ENCODE measurements around the gene FSTL5.

The FSTL5 gene

DNA sequence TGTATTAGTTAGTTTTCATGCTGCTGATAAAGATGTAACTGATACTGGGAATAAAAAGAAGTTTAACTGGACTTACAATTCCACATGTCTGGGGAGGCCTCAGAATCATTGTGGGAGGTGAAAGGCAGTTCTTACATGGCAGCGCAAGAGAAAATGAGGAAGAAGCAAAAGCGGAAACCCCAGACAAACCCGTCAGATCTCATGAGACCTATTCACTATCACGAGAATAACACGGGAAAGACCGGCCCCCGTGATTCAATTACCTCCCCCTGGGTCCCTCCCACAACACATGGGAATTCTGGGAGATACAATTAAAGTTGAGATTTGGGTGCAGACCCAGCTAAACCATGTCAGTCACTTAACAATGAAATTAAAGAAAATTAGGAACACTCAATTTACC lies 499.1 kb downstream of the FSTL5 start:
- DNase-seq, result no peak

DNA sequence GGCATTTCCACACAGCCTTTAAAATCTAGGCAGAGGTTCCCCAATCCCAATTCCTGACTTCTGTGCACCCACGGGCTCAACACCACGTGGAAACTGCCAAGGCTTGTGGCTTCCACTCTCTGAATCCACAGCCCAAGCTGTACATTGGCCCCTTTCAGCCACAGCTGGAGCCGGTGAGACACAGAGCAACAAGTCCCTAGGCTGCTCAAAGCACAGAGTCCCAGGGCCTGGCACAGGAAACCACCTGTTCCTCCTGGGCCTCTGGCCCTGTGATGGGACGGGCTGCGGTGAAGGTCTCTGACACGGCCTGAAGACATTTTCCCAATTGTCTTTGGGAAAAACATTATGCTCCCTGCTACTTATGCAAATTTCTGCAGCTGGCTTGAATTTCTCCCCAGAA lies 500.0 kb downstream of the FSTL5 start:
- no peak for DNase-seq

DNA sequence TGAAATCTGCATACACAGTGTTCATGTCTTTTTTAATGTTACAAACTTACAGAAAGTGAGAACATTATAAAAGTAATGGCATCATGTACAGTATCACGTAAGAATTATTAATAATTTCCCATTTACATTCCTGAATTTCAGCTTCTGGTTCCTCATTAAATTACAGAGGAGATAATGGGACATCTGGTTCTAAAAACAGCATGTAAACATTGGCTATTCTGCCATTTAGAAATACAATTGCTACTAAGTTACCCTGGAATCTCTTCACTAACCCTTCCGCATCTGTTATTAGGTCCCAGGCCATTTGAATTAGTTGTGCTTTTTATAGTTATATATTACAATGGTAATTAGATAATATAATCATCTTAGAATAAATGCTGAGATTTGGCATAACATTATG lies 505.1 kb downstream of the FSTL5 start:
- DNase-seq, result no peak

DNA sequence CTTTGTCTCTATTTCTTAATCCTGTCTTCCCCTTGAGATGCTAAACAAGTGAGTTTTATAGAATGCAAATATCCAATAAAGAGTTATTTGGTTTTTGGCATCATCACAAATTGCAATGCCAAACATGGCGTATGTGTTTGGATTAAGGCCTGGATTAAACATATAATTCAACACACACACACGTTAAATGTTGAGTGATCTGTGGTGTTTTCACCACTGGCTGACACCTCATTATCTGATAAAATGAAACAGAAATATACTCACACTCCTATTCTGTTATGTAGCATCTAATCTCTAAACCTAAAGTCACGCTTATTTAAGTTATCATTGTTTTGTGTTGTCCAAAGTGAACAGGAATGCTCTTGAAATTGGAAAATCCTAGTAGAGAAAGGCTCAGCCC lies 506.2 kb downstream of the FSTL5 start:
- no peak for DNase-seq

DNA sequence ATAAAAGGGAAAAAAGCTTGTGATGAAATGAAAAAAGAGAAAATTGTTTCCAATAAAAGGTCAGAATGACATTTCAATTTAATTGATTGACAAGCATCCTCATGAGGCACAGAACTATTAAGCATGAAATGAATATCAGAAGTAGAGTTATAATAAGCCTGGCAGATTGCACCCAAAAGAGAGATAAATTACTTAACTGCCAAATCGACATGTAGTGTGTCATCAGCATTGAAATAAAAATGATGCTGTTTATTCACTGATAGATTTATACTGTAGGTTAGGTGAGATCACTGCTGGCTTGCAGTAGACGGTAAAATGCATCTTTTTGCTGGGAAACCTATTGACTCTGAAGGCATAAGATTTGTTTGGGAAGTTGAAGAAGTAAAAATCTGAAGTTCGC lies 507.2 kb downstream of the FSTL5 start:
- DNase-seq, result no peak

DNA sequence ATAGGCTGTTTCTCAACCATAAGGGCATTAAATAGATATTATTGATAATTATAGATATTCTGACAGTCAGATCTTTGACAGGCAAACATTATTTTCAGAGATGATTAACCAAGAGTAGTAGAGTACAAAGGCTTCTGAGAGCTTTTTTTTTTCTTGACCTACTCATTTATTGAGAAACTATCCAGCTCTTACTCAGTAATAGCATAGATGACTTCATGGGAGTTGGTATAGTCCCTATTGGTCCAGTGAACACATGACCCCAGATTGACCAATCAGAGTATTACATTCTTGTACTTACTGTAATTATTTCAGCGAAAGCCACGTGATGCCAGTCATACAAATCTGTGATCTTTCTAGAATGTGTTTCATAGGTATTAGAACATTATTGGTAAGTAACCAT lies 508.7 kb downstream of the FSTL5 start:
- DNase-seq, result no peak

DNA sequence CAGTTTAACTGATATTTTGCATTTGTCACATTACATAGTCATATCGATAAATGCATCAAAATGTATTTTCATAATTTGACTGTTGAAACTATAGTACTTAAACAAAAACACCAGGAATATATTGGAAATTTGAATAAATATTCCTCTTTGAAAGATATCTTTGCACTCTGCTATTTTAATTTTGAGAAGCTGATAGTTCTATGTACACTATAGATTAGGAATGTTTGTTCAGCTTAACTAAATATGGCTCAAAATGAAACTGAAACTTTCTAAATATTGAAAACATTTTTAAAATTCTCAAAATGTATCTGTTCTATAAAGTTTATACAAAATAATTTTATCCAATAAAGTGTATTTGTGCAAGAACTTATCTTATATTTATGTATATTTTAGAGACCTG lies 510.1 kb downstream of the FSTL5 start:
- no peak for DNase-seq

DNA sequence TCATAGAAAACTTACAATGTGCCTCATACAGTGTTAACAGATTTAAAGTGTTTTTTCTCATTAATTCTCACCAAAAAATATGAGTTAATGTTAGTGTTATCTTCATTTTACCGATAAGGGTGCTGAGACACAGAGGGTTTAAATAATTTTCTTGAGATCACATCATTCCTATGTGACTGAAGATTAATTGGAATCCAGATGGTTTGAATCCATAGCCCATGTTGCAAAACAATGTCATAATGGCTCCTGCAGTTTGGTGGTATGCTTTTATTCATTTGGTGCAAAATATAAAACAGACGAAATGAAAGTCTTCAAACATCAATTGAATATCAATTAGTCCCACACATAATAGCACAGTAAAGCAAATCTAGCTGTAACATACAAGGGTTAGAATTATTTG lies 512.2 kb downstream of the FSTL5 start:
- DNase-seq, result no peak

DNA sequence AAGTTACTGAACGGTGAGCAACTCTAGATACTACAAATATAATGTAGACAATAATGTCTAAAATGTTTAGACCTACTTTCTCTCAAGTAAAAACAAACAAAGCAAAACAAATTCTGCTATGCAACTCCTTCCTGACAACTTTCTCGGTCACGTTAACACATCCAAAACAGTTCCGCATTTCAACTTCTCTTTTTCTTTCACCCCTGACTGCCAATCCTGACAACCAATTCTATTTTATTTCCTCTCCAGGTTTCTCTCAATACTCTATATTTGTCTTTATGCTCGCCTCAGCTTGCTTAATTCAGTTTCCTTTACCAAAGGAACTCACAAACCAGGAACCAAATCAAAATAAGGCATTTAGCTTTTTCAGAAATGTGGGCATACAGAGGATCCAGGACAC lies 513.0 kb downstream of the FSTL5 start:
- DNase-seq, result no peak

DNA sequence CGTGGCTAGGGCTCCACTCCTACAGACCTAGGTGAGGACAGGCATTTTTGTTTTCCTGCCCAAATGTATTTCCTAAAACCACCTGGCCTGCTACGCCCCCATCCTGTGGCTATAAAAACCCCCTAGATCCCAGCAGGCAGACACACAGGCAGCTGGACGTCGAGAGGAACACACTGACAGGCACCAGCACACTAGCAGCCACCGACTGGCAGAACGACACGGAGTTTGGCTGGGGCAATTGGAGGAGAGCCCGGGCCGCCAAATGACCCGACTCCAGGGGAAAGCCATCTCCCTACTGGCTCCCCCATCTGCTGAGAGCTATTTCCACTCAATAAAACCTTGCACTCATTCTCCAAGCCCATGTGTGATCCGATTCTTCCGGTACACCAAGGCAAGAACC lies 516.0 kb downstream of the FSTL5 start:
- DNase-seq, result no peak

DNA sequence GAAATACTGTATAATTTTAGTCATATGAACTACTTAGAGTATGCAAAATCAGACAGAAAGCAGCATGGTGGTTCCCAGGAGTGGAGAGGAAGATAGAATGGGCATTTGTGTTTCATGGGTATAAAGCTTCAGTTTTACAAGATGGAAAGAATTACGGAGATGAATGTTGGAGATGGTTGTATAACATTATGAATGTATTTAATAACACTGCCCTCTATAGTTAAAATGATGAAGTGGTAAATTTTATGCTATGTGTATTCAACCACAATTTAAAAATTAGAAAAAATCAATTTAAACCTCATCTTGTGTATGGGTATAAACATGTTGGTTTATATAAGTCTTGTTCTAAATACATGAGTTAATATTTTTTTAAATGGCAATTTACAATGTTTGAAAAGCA lies 521.1 kb downstream of the FSTL5 start:
- no peak for DNase-seq

DNA sequence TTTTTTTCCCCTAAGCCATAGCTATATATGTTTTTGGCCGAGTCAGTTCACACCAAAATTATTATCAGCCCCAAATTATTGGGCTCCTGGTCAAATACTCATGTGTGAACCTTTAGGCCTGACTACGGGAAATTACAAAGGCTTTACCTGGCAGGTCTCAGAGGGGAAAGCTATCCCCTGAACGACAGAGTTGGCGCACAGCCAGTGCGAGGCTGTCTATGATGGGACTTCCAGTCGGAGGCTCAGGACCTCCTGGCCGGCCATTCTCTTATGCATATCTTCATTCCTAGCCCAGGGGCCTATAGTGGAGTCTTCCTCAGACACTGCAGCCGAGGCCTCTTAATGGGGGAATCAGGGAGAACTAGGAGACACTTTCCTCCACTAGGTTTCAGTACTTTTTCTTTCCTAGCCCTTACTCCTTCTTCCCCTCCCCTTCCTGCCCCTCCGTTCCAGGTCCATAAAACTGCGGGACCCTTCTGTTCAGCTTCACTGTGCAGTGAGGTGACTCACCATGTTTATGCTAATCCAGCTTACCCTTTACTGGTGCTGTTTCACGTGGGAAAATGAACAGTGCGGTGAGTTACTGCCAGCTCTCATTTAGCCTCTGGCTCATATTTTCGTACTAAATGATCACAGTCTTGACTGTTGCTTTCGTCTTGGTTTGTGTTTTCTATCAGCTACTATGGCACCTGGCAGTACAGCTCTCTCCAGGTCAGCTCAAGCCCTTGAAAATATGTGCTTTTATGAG lies 533.9 kb downstream of the FSTL5 start:
- no peak for DNase-seq

DNA sequence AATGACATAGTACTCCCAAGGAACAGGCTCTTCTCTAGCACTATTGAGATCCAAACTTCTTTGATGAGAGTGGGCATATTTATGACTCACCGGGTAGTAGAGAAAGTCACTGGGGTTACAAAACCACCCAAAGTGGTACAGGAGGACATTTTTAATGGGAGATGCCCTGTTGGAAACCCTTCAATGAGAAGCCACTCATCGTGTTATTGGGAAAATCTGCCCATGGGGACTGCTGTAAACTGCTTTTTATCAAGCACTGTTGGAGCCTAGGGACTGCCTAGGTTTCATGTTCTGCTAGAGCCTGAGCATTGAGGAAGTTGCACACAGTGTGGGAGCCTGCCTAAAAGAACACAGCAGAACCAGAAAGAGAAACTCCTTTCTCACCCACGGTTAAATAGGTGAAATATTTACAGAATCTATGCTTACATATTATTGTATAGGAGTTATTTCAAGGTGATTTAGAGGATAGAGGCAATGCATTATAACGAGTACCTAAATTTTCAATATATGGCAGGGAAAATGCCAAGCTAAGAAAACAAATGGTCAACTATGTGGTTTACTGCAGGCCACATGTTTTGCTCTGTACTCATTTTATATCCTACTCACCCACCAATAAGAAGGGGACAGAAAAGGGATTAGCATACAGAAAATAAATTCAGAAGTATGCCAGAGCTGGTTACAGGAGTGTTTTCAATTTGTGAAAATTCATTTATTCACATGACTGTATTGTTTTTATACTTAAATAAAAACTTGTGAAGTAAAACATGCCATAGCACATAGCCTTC lies 559.1 kb downstream of the FSTL5 start:
- DNase-seq, result no peak

DNA sequence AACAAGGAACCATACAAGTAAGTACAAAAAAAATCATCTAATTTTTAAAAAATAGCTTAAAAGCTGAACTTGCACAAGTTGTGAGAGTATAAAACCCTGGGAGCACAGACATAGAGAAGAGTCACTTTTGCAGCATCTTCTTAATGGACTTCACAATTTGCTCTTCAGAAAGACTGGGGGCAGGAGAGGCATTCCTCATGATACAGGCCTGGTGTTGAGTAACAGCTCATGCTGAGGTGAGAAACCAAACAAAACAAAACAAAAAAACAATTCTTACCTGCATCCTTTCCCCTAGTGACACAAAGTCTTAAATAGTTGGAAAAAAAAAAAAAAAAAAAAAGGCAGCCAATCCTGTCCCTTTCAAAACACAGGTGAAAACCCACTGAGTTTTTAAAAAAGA lies 562.8 kb downstream of the FSTL5 start:
- DNase-seq, result no peak

DNA sequence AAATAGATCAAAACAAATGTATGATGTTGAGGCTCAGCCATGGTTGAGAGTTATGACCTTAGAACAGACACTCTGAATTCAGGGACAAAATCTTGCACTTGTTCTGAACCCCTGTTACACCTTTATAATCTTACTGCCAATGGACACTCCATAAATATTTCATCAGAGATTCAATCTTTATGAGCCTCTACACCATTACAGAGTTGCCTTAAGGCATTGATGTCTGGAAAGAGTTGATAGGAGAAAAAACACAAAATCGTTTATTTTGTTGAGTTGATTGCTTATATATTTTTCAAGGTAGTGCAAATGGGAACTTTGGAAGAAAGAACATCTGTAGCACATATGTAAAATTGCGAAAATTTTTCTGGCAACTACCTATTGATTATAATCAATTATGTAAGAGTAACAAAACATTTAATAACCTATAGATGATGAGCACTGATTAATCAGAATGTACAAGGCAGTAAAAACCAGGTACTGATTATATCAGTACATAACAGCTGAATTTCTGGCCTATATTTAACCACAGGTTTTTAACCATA lies 568.5 kb downstream of the FSTL5 start:
- DNase-seq, result no peak

DNA sequence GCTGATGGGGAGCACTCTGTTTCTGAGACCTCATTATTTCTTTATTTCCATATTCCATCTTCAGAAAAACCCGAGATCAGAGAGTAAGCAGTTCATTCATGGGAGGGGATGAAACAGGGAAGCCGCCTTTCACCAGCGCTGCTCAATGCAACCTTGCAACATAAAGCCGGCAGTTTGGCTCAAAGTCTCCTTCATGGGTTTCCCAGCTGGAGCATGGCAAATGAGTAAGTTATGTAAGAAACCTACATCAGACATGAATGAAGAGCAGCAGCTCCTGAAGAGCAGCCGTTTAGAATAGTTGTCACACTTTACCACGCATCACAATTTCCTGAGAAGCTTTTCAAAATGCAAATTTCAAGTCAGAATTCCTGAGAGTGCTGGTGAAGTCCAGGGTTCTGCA lies 578.8 kb downstream of the FSTL5 start:
- no peak for DNase-seq

DNA sequence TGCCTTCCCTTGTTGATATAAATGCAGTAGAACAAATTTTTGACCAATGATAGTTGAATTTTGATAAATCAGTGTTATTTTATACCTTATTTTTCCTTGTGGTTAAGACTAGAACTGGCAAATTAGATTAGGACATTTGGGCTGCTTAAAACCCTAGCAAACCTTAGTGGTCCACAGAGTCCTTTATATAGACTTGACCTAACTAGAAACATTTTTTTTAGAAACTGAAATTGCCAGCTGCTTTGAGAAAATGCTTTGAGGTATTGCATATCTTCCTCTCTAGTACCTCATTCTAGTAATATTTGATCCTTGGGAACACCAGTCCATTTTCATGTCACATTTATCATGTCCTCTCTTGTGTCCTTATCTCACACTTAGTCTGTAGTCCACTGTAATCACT lies 580.3 kb downstream of the FSTL5 start:
- DNase-seq, result no peak

DNA sequence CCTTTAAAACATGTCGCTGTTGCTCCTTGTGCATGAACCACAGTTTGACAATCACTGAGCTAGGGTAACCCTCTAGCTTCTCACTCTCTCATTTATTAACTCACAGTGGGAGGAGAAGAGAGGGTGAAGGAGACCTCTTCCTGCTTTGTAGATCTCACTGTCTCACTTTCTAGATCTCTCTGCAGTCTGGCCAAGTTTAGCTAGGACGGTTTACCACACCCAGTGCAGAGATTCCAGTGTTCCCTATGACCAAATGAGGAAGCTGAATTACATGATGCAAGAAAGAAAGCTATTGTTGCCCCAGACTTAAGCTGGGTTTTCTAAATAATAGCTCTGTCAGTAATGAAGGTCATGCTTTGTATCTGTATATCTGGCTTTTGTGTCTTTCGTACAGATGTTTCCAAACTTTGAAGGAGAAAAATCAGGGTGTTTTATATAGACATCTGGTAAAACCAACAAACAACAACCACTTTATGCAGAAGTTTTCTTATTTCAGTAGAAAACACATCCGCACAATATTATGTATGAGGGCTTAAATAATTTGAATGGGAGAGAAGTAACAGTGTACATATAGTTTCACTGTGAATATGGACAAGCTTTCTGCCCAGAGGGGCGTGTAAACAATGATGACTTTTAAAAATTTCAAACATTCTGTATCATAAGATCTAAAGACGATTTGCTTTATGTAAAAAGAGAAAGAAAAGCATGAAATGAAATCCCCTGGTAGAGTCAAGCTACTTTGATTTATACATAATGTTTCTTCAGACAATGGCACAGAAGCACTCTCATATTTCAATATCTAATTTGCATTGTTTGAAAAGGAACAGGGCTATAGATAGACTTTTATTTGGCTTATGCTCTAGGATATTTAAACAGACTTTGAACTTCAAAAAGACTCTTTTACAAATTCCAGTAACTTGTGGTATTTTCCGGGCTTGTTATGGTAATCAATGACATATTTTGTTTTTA lies 582.3 kb downstream of the FSTL5 start:
- no peak for DNase-seq

DNA sequence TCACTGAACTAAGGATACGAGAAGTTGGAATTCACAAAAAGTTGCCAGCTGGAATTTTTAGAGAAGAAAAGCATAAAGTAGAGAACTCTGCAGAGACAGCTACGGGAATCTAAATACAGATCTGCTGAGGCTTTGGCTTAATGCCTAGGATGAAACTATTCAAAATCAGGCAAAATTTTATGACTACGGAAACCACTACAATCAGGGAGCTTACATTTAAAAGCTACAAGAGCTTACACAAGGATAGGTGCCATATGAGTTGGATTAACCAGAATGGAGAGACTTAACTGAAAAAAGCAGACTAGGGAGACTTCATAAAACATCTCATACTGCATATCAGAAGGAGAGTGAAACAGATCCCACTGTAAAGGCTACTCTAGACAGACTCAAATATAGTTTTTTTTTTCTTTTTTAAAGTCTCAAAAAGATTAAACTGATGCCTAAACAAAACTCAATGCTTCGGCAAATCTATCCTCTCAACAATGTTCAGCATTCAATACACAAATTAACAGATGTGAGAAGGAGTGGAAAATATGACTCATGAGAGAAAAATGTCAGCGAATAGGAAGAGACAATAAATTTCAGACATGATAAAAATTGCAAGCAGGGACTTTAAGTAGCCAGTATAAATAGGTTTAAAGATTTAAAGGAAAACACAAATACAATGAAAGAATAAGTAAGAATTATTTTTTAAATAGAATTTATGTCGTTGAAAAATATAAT lies 586.1 kb downstream of the FSTL5 start:
- DNase-seq, result no peak

DNA sequence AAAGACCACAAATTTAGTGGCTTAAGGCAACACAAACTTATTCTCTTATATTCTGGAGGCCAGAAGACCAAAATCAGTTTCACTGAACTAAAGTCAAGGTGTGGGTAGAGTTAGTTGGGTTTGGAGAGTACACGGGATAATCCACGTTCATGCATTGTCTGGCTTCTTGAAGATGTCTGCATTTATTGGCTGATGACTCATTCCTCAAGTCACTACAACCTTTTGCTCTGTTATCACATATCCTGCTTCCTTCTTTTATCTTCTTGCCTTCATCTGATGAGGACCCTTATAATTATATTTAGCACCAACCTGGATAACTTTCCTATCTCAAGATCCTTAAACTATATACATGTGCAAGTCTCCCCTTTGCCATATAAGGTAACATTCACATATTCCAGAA lies 590.0 kb downstream of the FSTL5 start:
- no peak for DNase-seq

DNA sequence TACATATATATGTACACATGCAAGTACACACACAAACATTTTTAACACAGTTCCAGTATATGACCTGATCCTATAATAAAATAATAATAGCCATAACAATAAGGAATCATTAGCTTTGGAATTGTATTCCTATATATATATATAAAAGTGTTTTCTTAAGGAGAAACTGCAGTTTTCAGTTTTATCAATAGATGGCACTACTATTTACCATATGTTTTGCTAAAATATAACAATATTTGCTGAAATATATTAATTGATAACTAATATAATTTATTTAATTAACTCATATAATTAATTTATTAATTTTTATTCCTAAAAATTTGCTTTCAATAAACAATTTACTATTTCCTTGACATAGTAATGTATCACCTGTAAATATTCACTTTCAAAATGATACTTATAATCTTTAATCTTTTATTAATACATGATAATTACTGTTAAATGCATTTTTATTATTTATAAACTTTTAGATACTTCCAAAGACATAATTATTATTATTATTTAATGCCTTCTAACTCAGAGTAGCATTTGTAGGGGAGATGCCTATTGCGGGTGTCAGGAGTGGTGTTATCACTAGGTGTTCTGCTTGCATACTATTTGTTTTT lies 599.5 kb downstream of the FSTL5 start:
- no peak for DNase-seq

Measured in activated CD4-positive, CD25-positive, alpha-beta regulatory T cell treated with anti-CD3 and anti-CD28 coated beads, Interleukin-2, amount 50 U/mL, for 72 hours (primary cell).